GM19043 (cell line): ENCODE data around the gene AKT3.

ENCODE experiments used
- ATAC-seq: cut with Tn5 transposase; IDR thresholded peaks from one replicate; pipeline ENCODE4 v1.9.1; 2021; ENCODE audit warnings: low read depth; ENCODE audit not compliant: unreplicated experiment

The AKT3 gene

DNA sequence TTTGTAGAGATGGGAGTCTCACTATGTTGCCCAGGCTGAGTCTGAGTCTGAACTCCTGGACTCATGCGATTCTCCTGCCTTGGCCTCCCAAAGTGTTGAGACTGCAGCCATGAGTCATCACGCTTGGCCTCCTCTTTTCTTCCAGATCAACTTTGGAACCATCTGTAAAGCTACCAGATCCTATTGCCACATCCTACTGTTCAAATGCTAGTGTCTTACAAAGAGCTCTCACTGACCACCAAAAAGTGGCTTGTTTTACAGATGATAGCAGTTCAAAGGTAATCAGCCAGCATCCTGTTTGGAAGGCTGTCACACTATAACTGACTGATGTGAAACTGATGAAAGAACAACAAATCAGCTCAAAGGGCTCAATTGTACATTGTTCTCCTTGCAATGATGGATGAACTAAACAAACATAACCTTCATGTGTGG, 221.6 kb downstream of the AKT3 start:
- ATAC-seq: no peak

DNA sequence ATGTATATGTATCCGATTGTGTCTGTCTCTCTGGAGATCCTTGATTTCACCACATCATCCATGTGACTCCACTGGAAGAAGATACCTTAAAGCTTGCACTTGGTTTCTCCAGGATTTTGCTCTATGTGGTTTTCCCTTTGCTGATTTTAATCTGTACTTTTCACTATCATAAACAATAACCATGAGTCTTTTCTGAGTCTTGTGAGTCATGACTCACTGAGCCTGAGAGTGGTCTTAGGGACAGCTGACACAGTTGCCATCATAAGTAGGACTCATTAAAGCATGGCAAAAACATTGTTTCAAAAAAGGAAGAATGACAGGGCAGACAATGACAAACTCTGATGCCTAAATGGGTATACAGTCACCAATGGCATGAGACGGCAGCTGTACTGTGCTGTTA, 226.2 kb downstream of the AKT3 start:
- no peak for ATAC-seq

- no peak for ATAC-seq
These were observed 228.1 kb downstream of the AKT3 start for GRCh38 chr1:243621973-243622372.

DNA sequence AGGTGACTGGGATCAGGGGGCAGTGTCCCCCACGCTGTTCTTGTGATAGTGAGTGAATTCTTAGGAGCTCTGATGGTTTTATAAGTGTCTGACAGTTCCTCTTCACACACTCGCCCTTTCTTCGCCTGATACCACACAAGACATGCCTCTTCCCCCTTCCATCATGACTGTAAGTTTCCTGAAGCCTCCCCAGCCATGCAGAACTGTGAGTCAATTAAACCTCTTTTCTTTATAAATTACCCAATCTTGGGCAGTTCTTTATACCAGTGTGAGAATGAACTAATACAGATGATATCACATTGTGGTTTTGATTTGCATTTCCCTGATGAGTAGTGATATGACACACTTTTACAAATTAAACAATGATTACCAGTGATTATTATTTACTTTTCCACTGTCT, 229.9 kb downstream of the AKT3 start:
- no peak for ATAC-seq

DNA sequence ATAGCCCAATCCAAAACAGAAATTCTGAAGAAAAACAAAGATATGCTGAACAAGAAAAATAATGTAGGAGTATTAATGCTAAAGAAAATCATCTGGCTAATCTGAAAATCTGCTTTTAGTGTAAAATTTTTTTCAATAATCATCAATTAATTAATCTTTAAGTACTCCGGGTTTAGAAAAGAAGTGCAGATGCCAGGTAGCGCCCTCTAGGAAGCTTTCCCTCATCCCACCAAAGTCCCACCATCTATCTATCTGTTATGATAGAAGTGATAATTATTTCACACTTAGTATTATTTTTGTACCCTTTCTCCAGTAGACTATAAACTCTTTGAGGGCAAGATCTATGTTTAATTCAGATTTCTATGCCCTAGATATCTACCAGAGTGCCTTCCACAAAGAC, 240.3 kb downstream of the AKT3 start:
- no peak for ATAC-seq

- no peak for ATAC-seq
These were observed 244.4 kb downstream of the AKT3 start for GRCh38 chr1:243605604-243606003.

- no peak for ATAC-seq
These were observed 248.3 kb downstream of the AKT3 start for GRCh38 chr1:243601720-243602119.

- ATAC-seq: no peak
These were observed 251.6 kb downstream of the AKT3 start for GRCh38 chr1:243598433-243598832.

- no peak for ATAC-seq
These were observed 252.7 kb downstream of the AKT3 start for GRCh38 chr1:243597383-243597782.

DNA sequence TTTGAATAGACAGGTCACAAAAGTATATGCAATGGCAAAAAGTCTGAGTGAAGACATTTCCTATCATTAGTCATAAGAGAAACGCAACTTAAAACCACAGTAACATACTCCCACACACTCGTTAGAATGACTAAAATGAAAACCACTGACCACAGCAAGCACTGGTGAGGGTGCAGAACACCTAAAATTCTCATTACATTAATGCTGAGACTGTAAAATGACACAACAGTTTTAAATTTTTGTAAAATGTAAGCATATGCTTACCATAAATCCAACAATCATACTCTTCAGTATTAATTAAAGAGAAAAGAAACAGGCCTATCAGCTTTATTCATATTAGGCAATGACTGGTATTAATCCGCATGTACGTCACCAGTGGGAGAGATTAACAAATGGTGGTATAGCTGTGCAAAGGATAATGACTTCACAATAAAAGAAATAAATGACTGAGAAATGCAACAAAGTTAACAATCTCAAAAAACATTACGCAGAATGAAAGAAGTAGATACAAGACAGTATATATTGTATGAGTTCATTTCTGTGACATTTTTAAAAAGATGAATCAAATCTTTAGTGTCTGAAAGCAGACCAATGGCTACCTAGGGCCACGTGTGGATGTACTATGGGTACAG, 253.5 kb downstream of the AKT3 start:
- ATAC-seq: peak; percentile 98

GRCh38 chr1:243595527-243596210, 254.4 kb downstream of the AKT3 start:
- ATAC-seq: no peak

DNA sequence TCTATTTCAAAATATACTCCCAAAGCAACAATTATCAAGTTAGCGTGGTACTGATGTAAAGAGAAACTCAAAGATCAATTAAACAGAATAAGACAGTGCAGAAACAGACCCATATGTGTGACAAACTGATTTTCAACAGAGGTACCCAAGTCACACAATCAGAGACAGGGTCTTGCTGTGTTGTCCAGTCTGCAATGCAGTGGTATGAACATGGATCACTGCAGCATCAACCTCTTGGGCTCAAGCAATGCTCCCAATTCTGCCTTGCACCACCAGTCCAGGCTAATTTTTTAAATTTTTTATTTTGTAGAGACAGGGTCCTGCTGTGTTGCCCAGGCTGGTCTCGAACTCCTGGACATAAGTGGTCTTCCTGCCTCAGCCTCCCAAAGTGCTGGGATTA, 255.6 kb downstream of the AKT3 start:
- ATAC-seq: no peak

DNA sequence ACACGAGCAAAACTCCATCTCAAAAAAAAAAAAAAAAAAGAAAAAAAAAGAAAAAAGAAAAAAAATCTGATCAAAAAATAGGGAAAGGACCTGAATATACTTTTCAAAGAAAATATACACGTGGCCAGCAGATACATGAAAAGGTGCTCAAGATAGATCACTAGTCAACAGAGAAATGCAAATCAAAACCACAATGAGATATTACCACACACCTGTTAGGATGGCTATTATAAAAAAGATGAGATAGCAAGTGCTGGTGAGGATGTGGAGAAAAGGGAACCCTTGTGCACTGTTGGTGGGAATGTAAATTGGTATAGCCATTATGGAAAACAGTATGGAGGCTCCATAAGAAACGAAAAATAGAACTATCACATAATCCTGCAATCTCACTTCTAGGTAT, 260.8 kb downstream of the AKT3 start:
- ATAC-seq: peak; percentile 73

DNA sequence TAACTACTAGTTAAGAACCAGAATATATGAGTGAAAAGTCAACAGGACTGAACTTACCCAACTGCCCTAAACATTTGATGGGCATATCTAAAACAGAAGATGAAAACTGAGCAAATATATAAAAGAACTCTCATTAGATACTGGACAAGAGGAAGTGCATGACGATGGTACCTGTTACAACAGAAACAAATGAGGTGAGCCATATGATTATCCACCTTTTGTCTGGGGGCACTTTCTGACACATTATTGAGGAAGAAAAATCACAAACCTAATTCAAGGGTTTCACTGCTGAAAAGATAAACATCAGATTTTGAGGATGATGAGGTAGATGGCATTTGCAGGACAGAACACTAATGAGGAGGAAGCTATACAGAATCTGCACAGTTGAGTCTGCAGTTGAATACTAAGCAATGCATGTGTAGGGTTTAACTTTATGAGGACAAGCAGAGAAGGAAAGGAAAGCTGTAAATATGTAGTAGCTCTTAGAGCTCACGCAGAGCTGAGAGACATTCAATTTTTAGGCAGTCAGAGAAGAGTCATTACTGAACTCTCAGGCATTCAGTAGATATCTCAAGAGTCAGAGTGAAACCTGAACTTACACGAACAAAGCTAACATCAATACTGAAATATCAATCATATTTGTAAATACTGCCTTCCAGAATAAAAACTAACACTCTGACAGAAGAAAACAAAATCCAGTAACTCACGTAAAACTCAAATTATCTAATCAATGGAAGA, 262.1 kb downstream of the AKT3 start:
- peak; percentile 88 for ATAC-seq

DNA sequence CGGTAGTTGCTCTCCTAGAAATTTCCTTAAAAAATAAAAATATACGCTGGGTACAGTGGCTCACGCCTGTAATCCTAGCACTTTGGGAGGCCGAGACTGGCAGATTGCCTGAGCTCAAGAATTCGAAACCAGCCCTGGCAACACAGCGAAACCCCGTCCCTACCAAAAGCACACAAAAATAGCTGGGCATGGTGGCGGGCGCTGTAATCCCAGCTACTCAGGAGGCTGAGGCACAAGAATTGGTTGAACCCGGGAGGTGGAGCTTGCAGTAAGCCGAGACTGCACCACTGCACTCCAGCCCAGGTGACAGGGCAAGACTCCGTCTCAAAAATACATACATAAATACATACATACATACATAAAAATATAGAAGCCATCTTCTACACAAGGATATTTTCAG, 262.8 kb downstream of the AKT3 start:
- no peak for ATAC-seq

DNA sequence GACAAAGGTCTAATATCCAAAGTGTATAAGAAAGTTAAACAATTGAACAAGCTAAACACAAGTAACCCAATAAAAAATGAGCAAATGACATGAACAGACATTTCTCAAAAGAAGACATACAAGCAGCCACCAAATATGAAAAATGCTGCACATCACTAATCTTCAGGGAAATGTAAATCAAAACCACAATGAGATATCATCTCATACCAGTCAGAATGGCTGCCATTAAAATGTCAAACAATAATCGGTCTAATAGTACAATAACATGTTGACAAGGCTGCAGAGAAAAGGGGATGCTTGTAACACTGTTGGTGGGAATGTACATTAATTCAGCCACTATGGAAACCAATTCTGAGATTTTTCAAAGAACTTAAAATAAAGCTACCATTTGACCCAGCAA, 264.1 kb downstream of the AKT3 start:
- ATAC-seq: no peak

DNA sequence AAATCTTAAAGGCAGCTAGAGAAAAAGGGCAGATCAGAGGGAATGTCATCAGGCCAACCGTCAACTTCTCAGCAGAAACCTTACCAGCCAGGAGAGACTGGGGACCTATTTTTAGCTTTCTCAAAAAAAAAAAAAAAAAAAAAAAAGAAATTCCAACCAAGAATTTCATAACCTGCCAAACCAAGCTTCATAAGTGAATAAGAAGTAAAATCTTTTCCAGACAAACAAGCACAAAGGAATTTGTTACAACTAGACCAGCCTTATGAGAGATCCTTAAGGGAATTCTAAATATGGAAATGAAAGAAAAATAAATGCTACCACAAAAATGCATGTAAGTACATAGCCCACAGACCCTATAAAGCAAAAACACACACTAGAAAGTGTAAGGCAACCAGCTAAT, 267.7 kb downstream of the AKT3 start:
- ATAC-seq: no peak

GRCh38 chr1:243580984-243581383, 269.1 kb downstream of the AKT3 start:
- ATAC-seq: no peak

- no peak for ATAC-seq
These were observed 270.0 kb downstream of the AKT3 start for GRCh38 chr1:243580072-243580471.

GRCh38 chr1:243575070-243575469, 275.0 kb downstream of the AKT3 start:
- no peak for ATAC-seq

GRCh38 chr1:243572940-243573339, 277.1 kb downstream of the AKT3 start:
- ATAC-seq: no peak

DNA sequence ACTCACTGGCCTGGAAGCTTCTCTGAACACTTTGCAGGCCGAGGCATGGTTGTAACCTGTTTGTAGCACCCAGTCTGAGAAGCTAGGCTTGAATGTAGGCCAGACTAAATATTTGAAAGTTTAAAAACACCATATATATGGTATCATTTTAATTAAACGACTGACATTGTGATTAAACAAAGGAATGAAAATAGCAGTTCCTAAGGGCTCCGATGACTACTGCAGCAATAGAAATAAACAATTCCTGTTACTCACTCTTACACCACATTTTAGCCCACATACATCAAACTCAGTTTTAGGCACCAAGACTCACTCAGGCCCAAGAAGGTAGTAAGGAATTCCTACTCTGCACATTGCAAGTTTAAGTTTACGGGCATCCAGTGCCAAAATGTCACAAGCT, 281.2 kb downstream of the AKT3 start:
- no peak for ATAC-seq
